GM03348 (cell line): ENCODE data around the gene POU5F1.
A peak's percentile ranks its signal among the peaks of the same experiment; 100 is the strongest.
"Not testable (repeated sequence)": the region's sequence is repeated elsewhere in the genome, so short reads cannot be mapped to it uniquely, and the experiment has no call there.

ENCODE experiments used
- DNase-seq: peaks from one replicate; pipeline ENCODE4 v3.0.0; 2012; ENCODE audit warnings: low spot score

The POU5F1 gene

GRCh38 chr6:31170600-31170881 lies at the start of gene POU5F1:
TSS of gene POU5F1 (minus strand) at chr6:31170682. CDS start at chr6:31170620, 62 bp downstream.
- no peak for DNase-seq

- no peak for DNase-seq
Observed at GRCh38 chr6:31216208-31216898, 45.9 kb upstream of the POU5F1 start.

GRCh38 chr6:31215216-31215615 lies 44.7 kb upstream of the POU5F1 start:
- DNase-seq: not testable (repeated sequence)

GRCh38 chr6:31214516-31214915 lies 44.0 kb upstream of the POU5F1 start:
- DNase-seq: no peak

- DNase-seq: no peak
Observed at GRCh38 chr6:31210741-31211532, 40.5 kb upstream of the POU5F1 start.

GRCh38 chr6:31210123-31210522 lies 39.6 kb upstream of the POU5F1 start:
- DNase-seq: no peak

GRCh38 chr6:31209137-31209536 lies 38.7 kb upstream of the POU5F1 start:
- no peak for DNase-seq

- DNase-seq: no peak
Observed at GRCh38 chr6:31208506-31208905, 38.0 kb upstream of the POU5F1 start.

- DNase-seq: no peak
Observed at GRCh38 chr6:31205638-31206037, 35.2 kb upstream of the POU5F1 start.

- DNase-seq: no peak
Observed at GRCh38 chr6:31204751-31205145, 34.3 kb upstream of the POU5F1 start.

GRCh38 chr6:31203345-31203979 lies 33.0 kb upstream of the POU5F1 start:
- peak; percentile 17 for DNase-seq

GRCh38 chr6:31202259-31203166 lies 32.0 kb upstream of the POU5F1 start:
- DNase-seq: no peak

GRCh38 chr6:31199105-31199452 lies 28.6 kb upstream of the POU5F1 start:
- DNase-seq: not testable (repeated sequence)

- DNase-seq: peak; percentile 81
Observed at GRCh38 chr6:31197559-31198305, 27.2 kb upstream of the POU5F1 start.

GRCh38 chr6:31196251-31197022 lies 26.0 kb upstream of the POU5F1 start:
- not testable (repeated sequence) for DNase-seq

GRCh38 chr6:31195308-31195979 lies 25.0 kb upstream of the POU5F1 start:
- DNase-seq: not testable (repeated sequence)

GRCh38 chr6:31194061-31194834 lies 23.8 kb upstream of the POU5F1 start:
- DNase-seq: no peak

- DNase-seq: no peak
Observed at GRCh38 chr6:31193206-31193605, 22.7 kb upstream of the POU5F1 start.

GRCh38 chr6:31192431-31193105 lies 22.1 kb upstream of the POU5F1 start:
- DNase-seq: peak; percentile 71
